AG04449 (cell line): ENCODE measurements around the gene PRKG1.

Experiments used
- CTCF ChIA-PET: fragments of 350-600 bp; formaldehyde crosslinking; extraction: SDS; loops from one replicate; lab custom pipeline; 2021; ENCODE audit warnings: antibody characterized with exemption; lab: Yijun Ruan, JAX
- POLR2A ChIA-PET: fragments of 400-600, 350-600 bp; formaldehyde crosslinking; extraction: SDS; loops from one replicate; lab custom pipeline; 2020; ENCODE audit warnings: antibody characterized with exemption, inconsistent platforms; lab: Yijun Ruan, JAX
- DNase-seq: peaks from one replicate; pipeline ENCODE4 v3.0.0-alpha.2; 2010; ENCODE audit warnings: low read depth, low spot score
- H3K4me3 ChIP-seq: 2 replicates; pipeline ENCODE4 v1.5.1; 2011; ENCODE audit warnings: low read depth, mild to moderate bottlenecking, control low read depth, low read length
- TF ChIP-seq, protein P1 (sequence below): IDR thresholded peaks from one replicate; pipeline ENCODE4 v1.5.1; 2011; ENCODE audit warnings: mild to moderate bottlenecking, moderate library complexity, low read length, control low read depth, inconsistent platforms; ENCODE audit not compliant: insufficient read depth; ENCODE audit errors: missing control alignments

Gene PRKG1

DNA sequence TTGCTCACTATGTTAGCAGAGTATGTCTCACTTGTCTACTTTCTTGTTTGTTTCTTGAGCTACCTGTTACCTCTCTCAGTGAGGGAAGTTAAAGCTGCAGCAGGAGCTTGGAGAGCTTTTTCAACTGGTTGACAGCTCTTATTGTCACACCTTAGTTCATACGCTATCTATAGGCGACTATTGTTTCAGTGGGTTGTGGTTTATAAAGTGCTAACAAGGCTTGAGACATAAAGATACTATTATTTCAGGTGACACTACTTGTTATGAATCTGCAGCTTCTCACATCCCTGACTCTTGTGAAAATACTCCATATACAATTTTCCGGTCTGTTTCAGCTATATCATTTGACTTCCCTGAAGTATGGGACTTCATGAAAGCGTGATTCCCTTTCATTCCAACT is 457.8 kb downstream of the PRKG1 start:
- H3K4me3 ChIP-seq = no peak overlapping the region
- ChIA-PET POLR2A (interaction anchor here (0.7 kb wide), 1 partner anchor 247 kb away, joined by 5 read pairs; no protein-coding TSS in a partner anchor), CTCF (no interaction called here)
- no peak for DNase-seq
- TF ChIP-seq, protein P1, sequence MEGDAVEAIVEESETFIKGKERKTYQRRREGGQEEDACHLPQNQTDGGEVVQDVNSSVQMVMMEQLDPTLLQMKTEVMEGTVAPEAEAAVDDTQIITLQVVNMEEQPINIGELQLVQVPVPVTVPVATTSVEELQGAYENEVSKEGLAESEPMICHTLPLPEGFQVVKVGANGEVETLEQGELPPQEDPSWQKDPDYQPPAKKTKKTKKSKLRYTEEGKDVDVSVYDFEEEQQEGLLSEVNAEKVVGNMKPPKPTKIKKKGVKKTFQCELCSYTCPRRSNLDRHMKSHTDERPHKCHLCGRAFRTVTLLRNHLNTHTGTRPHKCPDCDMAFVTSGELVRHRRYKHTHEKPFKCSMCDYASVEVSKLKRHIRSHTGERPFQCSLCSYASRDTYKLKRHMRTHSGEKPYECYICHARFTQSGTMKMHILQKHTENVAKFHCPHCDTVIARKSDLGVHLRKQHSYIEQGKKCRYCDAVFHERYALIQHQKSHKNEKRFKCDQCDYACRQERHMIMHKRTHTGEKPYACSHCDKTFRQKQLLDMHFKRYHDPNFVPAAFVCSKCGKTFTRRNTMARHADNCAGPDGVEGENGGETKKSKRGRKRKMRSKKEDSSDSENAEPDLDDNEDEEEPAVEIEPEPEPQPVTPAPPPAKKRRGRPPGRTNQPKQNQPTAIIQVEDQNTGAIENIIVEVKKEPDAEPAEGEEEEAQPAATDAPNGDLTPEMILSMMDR = no peak

DNA sequence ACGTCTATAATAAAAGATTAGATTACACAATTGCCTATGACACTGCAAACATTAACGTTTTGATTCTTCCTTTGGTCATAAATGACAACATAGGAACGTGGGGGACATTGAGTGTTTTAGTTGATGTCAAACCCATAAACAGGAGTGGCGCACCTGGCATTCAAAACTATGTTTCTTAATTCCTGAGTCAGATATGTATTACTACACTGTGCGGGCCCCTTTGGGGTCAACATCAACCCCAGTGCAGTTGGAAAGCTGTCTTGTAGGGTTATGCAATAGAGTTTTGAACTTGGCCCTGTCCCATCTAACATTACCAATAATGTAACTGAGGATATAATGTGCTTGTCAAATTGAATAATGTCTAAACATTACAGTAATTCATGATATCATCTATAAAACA is 468.6 kb downstream of the PRKG1 start:
- DNase-seq = no peak
- ChIA-PET POLR2A (no interaction called here), CTCF (no interaction called here)
- TF ChIP-seq, protein P1 = no peak
- no peak overlapping the region for H3K4me3 ChIP-seq

DNA sequence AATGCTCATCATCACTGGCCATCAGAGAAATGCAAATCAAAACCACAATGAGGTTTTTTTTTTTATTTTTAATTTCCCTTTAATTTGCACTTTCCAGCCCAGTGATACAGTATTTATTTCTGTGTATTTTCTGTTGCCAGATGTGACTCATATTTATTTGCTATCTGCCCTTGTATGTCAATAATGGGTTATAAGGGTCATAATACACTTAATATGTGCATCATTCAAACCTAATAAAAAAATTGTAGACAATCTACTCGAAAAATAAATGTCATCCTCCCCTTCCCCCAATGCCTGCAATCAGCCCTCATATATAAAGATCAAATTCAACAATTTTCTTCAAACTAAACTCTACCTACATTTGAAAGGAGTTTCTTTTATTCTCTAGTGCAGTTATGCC is 470.6 kb downstream of the PRKG1 start:
- TF ChIP-seq, protein P1 = no peak
- DNase-seq = no peak
- ChIA-PET CTCF (no interaction called here), POLR2A (no interaction called here)
- no peak overlapping the region for H3K4me3 ChIP-seq

DNA sequence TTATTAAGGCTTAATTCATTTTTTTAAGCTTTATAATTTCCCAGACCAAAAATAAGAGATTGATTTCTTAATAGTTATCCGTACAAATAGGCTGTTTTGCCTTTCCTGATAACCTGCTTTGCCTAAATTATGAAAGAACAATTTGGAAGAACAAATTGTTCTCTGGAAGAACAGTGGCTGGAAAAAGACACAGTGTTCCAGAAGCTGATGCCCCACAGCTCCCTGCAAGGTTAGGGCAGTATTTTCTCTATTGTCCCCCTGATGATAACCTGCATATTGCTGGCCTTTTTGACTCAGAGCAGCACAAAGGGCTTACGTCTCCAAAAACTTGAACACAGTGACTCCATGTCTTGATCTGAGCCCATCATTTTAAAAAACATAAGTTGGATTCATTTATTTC is 473.7 kb downstream of the PRKG1 start:
- H3K4me3 ChIP-seq = no peak overlapping the region
- no peak for DNase-seq
- ChIA-PET CTCF (no interaction called here), POLR2A (no interaction called here)
- TF ChIP-seq, protein P1 = no peak

DNA sequence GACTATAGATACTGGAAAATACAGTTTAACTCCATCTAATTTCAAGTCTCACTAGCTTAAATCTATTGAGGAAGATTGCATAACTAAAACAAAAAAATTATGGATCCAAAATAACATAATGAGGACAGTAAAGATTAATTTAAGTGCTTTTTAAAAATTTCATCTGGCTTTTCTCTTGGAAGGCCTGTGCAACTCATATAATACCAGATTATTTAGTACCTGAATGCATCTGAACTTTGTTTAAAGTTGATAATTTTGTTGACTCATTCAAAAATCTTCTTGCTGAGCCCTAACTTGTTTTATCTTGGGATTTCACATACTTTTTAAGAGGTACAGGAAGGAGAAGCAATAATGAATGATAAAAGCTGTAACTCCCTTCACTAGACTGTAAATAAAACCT is 478.6 kb downstream of the PRKG1 start:
- no peak for DNase-seq
- TF ChIP-seq, protein P1 = no peak
- ChIA-PET POLR2A (no interaction called here), CTCF (no interaction called here)
- H3K4me3 ChIP-seq = no peak overlapping the region

DNA sequence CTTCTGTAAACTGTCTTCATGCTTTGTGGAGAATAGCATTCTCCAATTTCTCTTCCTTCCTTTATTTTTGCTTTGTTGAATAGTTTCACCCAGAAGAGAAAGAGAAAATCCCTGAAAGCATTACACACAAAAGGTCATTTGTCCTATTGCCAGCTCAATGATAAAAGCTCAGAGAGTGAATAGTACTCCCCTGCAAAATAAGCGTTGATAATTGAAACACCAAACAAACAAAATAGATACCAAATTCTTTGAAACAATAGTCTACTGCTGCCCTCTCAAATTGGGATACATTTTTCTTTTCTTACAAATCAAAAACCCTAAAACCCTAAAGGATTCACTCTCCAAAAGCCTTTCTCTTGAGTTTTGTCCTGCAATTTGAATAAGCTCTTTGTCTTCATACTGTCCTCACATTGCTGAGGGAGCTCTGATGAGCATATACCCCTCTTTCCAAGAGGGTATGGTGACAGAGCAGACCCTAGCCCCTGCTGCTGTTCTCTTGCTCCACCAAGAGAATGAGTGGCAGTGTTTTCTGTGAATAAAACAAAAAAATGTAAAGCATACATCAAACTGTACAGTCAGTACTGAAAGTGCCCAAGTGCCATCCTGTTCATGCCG is 490.7 kb downstream of the PRKG1 start:
- POLR2A ChIA-PET = no interaction called here
- no peak overlapping the region for H3K4me3 ChIP-seq
- CTCF ChIA-PET = no interaction called here
- TF ChIP-seq, protein P1 = no peak
- no peak for DNase-seq
